Cardiac muscle cell (in vitro differentiated cells and primary cell): ENCODE data around the gene ANKRD31. TPM values are rescaled to one million over a fixed set of nuclear protein-coding genes. Genes with fewer than 3 reads are reported as not detected.

Source experiments
- DNase-seq, 2 donors: peaks; one replicate each; pipeline versions ENCODE4 v3.0.0 to v3.0.0-alpha.2; 2010 to 2017; ENCODE audit warnings: low read depth in 1 of 2, low spot score in 1 of 2
- H3K27ac ChIP-seq: fragments of 200-600 bp; sonication (generic); 2 replicates; pipeline ENCODE4 v1.5.1; 2016
- H3K27me3 ChIP-seq: fragments of 200-600 bp; sonication (generic); 2 replicates; pipeline ENCODE4 v1.6.0; 2016; ENCODE audit warnings: control low read depth
- H3K36me3 ChIP-seq: fragments of 200-600 bp; sonication (generic); 2 replicates; pipeline ENCODE4 v1.5.1; 2016; ENCODE audit warnings: control low read depth
- H3K4me1 ChIP-seq: fragments of 200-600 bp; sonication (generic); 2 replicates; pipeline ENCODE4 v1.8.1; 2017; ENCODE audit warnings: low read depth, mild to moderate bottlenecking, mixed run types
- H3K4me3 ChIP-seq: fragments of 200-600 bp; sonication (generic); 2 replicates; pipeline ENCODE4 v1.5.1; 2016; ENCODE audit warnings: mild to moderate bottlenecking
- H3K9me3 ChIP-seq: fragments of 200-600 bp; sonication (generic); 2 replicates; pipeline ENCODE4 v1.5.1; 2017; ENCODE audit warnings: low read depth, mild to moderate bottlenecking, control low read depth
- polyA plus RNA-seq: library from polyadenylated mRNA; unstranded; fragments of >200 nt; fragmentation: Nextera tagmentation; extraction: Ambion mirVana; gene quantifications from 2 replicates; pipeline ENCODE4 v1.2.1, GENCODE V29; 2016
- total RNA-seq: library from RNA; depleted of rRNA; stranded (reverse); fragments of >200 nt; gene quantifications from 2 replicates; pipeline ENCODE4 v1.2.3, GENCODE V29; 2016
- TF ChIP-seq, protein P1 (sequence below): IDR thresholded peaks from 2 replicates; pipeline ENCODE4 v1.5.1; 2012; ENCODE audit warnings: low read depth, mild to moderate bottlenecking, low read length

ANKRD31 gene
- total and polyA plus RNA-seq, 2 experiments from 2014 or later: 0.15 to 0.21 TPM

GRCh38 chr5:75044406-75044805, 192.3 kb downstream of the ANKRD31 start:
- peaks cover 62% of the 10 kb centered on the region for H3K27me3 ChIP-seq
- H3K27ac ChIP-seq: no peak overlapping the region
- H3K4me3 ChIP-seq: no peak overlapping the region
- H3K4me1 ChIP-seq: peaks cover 12% of the 10 kb centered on the region
- no peaks in the 10 kb centered on the region for H3K36me3 ChIP-seq
- H3K9me3 ChIP-seq: no peaks in the 10 kb centered on the region
- DNase-seq: no peak
- TF ChIP-seq, protein P1, sequence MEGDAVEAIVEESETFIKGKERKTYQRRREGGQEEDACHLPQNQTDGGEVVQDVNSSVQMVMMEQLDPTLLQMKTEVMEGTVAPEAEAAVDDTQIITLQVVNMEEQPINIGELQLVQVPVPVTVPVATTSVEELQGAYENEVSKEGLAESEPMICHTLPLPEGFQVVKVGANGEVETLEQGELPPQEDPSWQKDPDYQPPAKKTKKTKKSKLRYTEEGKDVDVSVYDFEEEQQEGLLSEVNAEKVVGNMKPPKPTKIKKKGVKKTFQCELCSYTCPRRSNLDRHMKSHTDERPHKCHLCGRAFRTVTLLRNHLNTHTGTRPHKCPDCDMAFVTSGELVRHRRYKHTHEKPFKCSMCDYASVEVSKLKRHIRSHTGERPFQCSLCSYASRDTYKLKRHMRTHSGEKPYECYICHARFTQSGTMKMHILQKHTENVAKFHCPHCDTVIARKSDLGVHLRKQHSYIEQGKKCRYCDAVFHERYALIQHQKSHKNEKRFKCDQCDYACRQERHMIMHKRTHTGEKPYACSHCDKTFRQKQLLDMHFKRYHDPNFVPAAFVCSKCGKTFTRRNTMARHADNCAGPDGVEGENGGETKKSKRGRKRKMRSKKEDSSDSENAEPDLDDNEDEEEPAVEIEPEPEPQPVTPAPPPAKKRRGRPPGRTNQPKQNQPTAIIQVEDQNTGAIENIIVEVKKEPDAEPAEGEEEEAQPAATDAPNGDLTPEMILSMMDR: no peak

GRCh38 chr5:75043633-75044264, 192.9 kb downstream of the ANKRD31 start:
- Histone ChIP-seq H3K36me3 (no peaks in the 10 kb centered on the region), H3K27ac (no peak overlapping the region), H3K4me3 (no peak overlapping the region), H3K27me3 (peaks cover 58% of the 10 kb centered on the region), H3K9me3 (no peaks in the 10 kb centered on the region), H3K4me1 (peaks cover 12% of the 10 kb centered on the region)
- DNase-seq: no peak
- TF ChIP-seq, protein P1: no peak

DNA sequence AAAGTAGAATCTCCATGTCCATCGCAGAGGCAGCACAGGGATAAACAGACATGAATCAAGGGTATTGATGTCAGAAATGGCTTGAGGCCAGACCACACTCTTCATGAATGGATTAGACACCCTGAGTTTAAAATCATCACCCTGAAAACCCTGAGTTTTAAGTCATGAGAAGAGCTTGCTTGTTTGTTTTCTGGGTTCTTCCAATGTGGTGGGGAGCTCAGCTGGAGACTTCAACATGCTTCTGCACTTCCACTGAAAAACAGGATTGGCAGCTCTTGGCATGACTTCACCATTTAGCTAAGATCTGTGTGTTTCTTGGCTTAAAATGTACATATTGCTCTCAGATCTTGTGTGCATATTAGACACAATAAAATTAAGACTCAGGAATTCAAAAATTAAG, 194.2 kb downstream of the ANKRD31 start:
- Histone ChIP-seq H3K27ac (no peak overlapping the region), H3K4me1 (peaks cover 12% of the 10 kb centered on the region), H3K36me3 (no peaks in the 10 kb centered on the region), H3K27me3 (peaks cover 50% of the 10 kb centered on the region), H3K4me3 (no peak overlapping the region), H3K9me3 (no peaks in the 10 kb centered on the region)
- TF ChIP-seq, protein P1: no peak
- DNase-seq: no peak

DNA sequence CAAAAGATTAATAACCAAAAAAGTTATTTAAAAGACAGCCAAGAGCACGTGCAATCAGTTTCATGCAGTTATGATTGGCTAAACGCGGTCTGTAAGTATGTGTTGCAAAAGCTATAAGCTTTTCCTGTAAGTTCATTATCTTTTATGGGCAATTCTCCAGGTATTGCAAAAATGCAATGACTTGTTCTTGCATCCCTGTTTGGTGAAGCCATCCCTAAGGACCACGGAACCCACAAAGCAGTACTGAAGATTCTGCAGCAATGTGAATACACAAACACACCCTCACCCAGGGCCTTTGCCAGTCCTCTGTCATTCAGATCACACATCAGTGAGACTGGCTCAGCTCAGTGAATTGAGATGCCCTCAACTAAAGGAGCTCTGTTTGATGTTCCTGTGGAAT, 195.7 kb downstream of the ANKRD31 start:
- H3K4me1 ChIP-seq: peaks cover under 1% of the 10 kb centered on the region
- TF ChIP-seq, protein P1: no peak
- H3K9me3 ChIP-seq: no peaks in the 10 kb centered on the region
- no peaks in the 10 kb centered on the region for H3K36me3 ChIP-seq
- peak in 1 of 2 donors; percentile 92 for DNase-seq
- no peak overlapping the region for H3K4me3 ChIP-seq
- peaks cover 55% of the 10 kb centered on the region for H3K27me3 ChIP-seq
- H3K27ac ChIP-seq: no peak overlapping the region

GRCh38 chr5:75037106-75037505, 199.6 kb downstream of the ANKRD31 start:
- Histone ChIP-seq H3K4me1 (no peaks in the 10 kb centered on the region), H3K27me3 (peaks cover 38% of the 10 kb centered on the region), H3K9me3 (no peaks in the 10 kb centered on the region), H3K36me3 (no peaks in the 10 kb centered on the region), H3K4me3 (no peak overlapping the region), H3K27ac (no peak overlapping the region)
- DNase-seq: peak in 1 of 2 donors; percentile 51
- TF ChIP-seq, protein P1: no peak
